ENCODE results near the gene ILKAP.

GRCh38 chr2:238238766-238239542 is 35.5 kb upstream of the ILKAP start:
- TF ChIP-seq CTCF (IDR thresholded peaks at IDR 0.05) (no peak), POLR2A (IDR thresholded peaks at IDR 0.05) (no peak)
